HEK293T (cell line): Measurements from ENCODE around the gene BIRC5.
"Not testable (repeated sequence)": the region's sequence is repeated elsewhere in the genome, so short reads cannot be mapped to it uniquely, and the experiment has no call there.

ENCODE experiments used
- ARNT ChIP-seq: fragments of 450-650 bp; IDR thresholded peaks from 2 replicates; pipeline ENCODE4 v1.6.1; 2017; ENCODE audit warnings: mild to moderate bottlenecking
- BHLHE40 ChIP-seq: fragments of 450-650 bp; IDR thresholded peaks from 2 replicates; pipeline ENCODE4 v1.6.1; 2016; ENCODE audit warnings: mild to moderate bottlenecking, moderate library complexity, borderline replicate concordance
- ELF4 ChIP-seq: fragments of 450-650 bp; IDR thresholded peaks from 2 replicates; pipeline ENCODE4 v1.6.1; 2017; ENCODE audit warnings: antibody characterized with exemption
- FOXA1 ChIP-seq: fragments of 450-650 bp; IDR thresholded peaks from 2 replicates; pipeline ENCODE4 v1.6.1; 2016; ENCODE audit warnings: mild to moderate bottlenecking
- FOXK2 ChIP-seq: fragments of 450-650 bp; IDR thresholded peaks from 2 replicates; pipeline ENCODE4 v1.6.1; 2016; ENCODE audit warnings: mild to moderate bottlenecking
- FOXM1 ChIP-seq: fragments of 450-650 bp; IDR thresholded peaks from 2 replicates; pipeline ENCODE4 v1.6.1; 2017; ENCODE audit warnings: mild to moderate bottlenecking, borderline replicate concordance
- HDGF ChIP-seq: fragments of 450-650 bp; IDR thresholded peaks from 2 replicates; pipeline ENCODE4 v1.6.1; 2017; ENCODE audit warnings: antibody characterized with exemption, borderline replicate concordance
- LEF1 ChIP-seq: fragments of 450-650 bp; IDR thresholded peaks from 2 replicates; pipeline ENCODE4 v1.6.1; 2017; ENCODE audit warnings: mild to moderate bottlenecking, borderline replicate concordance
- NFRKB ChIP-seq: fragments of 450-650 bp; IDR thresholded peaks from 2 replicates; pipeline ENCODE4 v1.6.1; 2016; ENCODE audit warnings: mild to moderate bottlenecking, moderate library complexity
- SP1 ChIP-seq: fragments of 450-650 bp; IDR thresholded peaks from 2 replicates; pipeline ENCODE4 v1.6.1; 2017
- SUZ12 ChIP-seq: fragments of 450-650 bp; IDR thresholded peaks from 2 replicates; pipeline ENCODE4 v1.6.1; 2016; ENCODE audit warnings: mild to moderate bottlenecking
- TARDBP ChIP-seq: fragments of 450-650 bp; IDR thresholded peaks from 2 replicates; pipeline ENCODE4 v1.6.1; 2016
- ZNF384 ChIP-seq: fragments of 450-650 bp; IDR thresholded peaks from 2 replicates; pipeline ENCODE4 v1.6.1; 2016
- TF ChIP-seq, protein P1 (sequence below): fragments of 450-650 bp; IDR thresholded peaks from 2 replicates; pipeline ENCODE4 v1.6.1; 2016

DNA sequence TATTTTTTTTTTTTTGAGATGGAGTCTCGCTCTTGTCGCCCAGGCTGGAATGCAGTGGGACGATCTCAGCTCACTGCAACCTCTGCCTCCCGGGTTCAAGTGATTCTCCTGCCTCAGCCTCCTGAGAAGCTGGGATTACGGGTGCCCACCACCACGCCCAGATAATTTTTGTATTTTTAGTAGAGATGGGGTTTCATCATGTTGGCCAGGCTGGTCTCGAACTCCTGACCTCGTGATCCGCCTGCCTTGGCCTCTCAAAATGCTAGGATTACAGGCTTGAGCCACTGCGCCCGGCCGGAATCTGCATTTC lies 39.5 kb downstream of the BIRC5 start:
- TF ChIP-seq NFRKB, ZNF384, SUZ12, FOXA1, ARNT, BHLHE40, FOXM1, ELF4, SP1, HDGF, LEF1, FOXK2, TARDBP: not testable (repeated sequence)
- TF ChIP-seq, protein P1, sequence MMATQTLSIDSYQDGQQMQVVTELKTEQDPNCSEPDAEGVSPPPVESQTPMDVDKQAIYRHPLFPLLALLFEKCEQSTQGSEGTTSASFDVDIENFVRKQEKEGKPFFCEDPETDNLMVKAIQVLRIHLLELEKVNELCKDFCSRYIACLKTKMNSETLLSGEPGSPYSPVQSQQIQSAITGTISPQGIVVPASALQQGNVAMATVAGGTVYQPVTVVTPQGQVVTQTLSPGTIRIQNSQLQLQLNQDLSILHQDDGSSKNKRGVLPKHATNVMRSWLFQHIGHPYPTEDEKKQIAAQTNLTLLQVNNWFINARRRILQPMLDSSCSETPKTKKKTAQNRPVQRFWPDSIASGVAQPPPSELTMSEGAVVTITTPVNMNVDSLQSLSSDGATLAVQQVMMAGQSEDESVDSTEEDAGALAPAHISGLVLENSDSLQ: not testable (repeated sequence)
